ENCODE data around the gene NID1. TPM values are rescaled to one million over a fixed set of nuclear protein-coding genes. Genes with fewer than 3 reads are reported as not detected.

The NID1 gene
- total RNA-seq, 2 experiments from 2014 or later: not detected

DNA sequence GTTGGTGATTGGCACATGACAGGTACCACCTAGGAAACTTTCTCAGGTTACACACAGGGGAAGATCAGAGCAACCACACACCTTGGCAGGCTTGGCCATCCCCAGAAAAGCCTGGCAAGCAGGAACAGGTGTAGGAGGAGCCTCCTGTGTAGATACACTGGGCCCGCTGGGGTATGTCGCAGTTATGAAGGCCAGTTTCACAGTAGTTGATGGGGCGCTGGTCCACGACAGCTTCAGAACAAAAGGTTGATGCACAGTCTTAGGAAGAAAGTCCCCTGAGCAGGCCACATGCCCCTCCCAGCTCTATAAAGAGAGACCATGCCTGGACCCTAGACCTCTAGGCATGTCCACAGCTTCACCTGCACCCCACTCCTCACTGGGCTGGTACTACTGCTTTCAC is 51.6 kb downstream of the NID1 start:
- Histone ChIP-seq H3K9me3 (ENCODE audit: low read length) (no peaks in the 10 kb centered on the region), H3K4me3 (ENCODE audit: low read depth, low read length, poor library complexity, severe bottlenecking) (no peak overlapping the region), H3K79me2 (ENCODE audit: insufficient read depth, low read depth, low read length) (no peaks in the 10 kb centered on the region), H3K4me1 (ENCODE audit: insufficient read depth, low read length, poor library complexity, severe bottlenecking) (no peaks in the 10 kb centered on the region), H3K4me2 (ENCODE audit: low read length) (no peak overlapping the region), H3K27ac (ENCODE audit: low read depth, low read length, poor library complexity, severe bottlenecking) (no peak overlapping the region), H2AFZ (ENCODE audit: low read length) (no peak overlapping the region), H3K9me2 (ENCODE audit: insufficient read depth, low read length) (no peaks in the 10 kb centered on the region), H4K20me1 (ENCODE audit: insufficient read depth, low read length) (no peaks in the 10 kb centered on the region), H3K36me3 (ENCODE audit: insufficient read depth, low read length) (no peaks in the 10 kb centered on the region)
- no peak for TF ChIP-seq EZH2phosphoT487 (IDR thresholded peaks at IDR 0.05; ENCODE audit: borderline replicate concordance, low read depth, low read length)
- TF ChIP-seq, protein P1, sequence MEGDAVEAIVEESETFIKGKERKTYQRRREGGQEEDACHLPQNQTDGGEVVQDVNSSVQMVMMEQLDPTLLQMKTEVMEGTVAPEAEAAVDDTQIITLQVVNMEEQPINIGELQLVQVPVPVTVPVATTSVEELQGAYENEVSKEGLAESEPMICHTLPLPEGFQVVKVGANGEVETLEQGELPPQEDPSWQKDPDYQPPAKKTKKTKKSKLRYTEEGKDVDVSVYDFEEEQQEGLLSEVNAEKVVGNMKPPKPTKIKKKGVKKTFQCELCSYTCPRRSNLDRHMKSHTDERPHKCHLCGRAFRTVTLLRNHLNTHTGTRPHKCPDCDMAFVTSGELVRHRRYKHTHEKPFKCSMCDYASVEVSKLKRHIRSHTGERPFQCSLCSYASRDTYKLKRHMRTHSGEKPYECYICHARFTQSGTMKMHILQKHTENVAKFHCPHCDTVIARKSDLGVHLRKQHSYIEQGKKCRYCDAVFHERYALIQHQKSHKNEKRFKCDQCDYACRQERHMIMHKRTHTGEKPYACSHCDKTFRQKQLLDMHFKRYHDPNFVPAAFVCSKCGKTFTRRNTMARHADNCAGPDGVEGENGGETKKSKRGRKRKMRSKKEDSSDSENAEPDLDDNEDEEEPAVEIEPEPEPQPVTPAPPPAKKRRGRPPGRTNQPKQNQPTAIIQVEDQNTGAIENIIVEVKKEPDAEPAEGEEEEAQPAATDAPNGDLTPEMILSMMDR (conservative IDR thresholded peaks at IDR 0.05; ENCODE audit: low read length): no peak
- DNase-seq (ENCODE audit: low spot score): no peak
- ChIA-PET CTCF (ENCODE audit: unreplicated experiment) (no interaction called here), POLR2A (no interaction called here)
- intact Hi-C loops (cut with micrococcal nuclease; ENCODE audit: unreplicated experiment): no loop called here
- BruUV-seq (replicated peaks): no TSS peak

- ChIA-PET CTCF (ENCODE audit: unreplicated experiment) (no interaction called here), POLR2A (interaction anchor here (0.5 to 0.6 kb wide), 2 partner anchors 41 to 472 kb away, joined by 3 to 6 read pairs; no protein-coding TSS in a partner anchor)
- DNase-seq (ENCODE audit: low spot score): no peak
- intact Hi-C loops (cut with micrococcal nuclease; ENCODE audit: unreplicated experiment): no loop called here
- H3K27ac ChIP-seq (ENCODE audit: low read depth, low read length, poor library complexity, severe bottlenecking): no peak overlapping the region
- no peak overlapping the region for H3K4me3 ChIP-seq (ENCODE audit: low read depth, low read length, poor library complexity, severe bottlenecking)
- TF ChIP-seq, protein P1 (conservative IDR thresholded peaks at IDR 0.05; ENCODE audit: low read length): no peak
- no peak for TF ChIP-seq EZH2phosphoT487 (IDR thresholded peaks at IDR 0.05; ENCODE audit: borderline replicate concordance, low read depth, low read length)
- no peaks in the 10 kb centered on the region for H3K79me2 ChIP-seq (ENCODE audit: insufficient read depth, low read depth, low read length)
- no peaks in the 10 kb centered on the region for H3K36me3 ChIP-seq (ENCODE audit: insufficient read depth, low read length)
- H3K4me1 ChIP-seq (ENCODE audit: insufficient read depth, low read length, poor library complexity, severe bottlenecking): no peaks in the 10 kb centered on the region
- H3K4me2 ChIP-seq (ENCODE audit: low read length): no peak overlapping the region
- H3K9me3 ChIP-seq (ENCODE audit: low read length): no peaks in the 10 kb centered on the region
- H3K9me2 ChIP-seq (ENCODE audit: insufficient read depth, low read length): no peaks in the 10 kb centered on the region
- H4K20me1 ChIP-seq (ENCODE audit: insufficient read depth, low read length): no peaks in the 10 kb centered on the region
- no TSS peak for BruUV-seq (replicated peaks)
- no peak overlapping the region for H2AFZ ChIP-seq (ENCODE audit: low read length)
Measured at GRCh38 chr1:236011641-236012040, 53.2 kb downstream of the NID1 start.

GRCh38 chr1:236010443-236010842 is 54.4 kb downstream of the NID1 start:
- Histone ChIP-seq H3K4me2 (ENCODE audit: low read length) (no peak overlapping the region), H3K9me2 (ENCODE audit: insufficient read depth, low read length) (no peaks in the 10 kb centered on the region), H3K4me1 (ENCODE audit: insufficient read depth, low read length, poor library complexity, severe bottlenecking) (no peaks in the 10 kb centered on the region), H3K27ac (ENCODE audit: low read depth, low read length, poor library complexity, severe bottlenecking) (no peak overlapping the region), H3K9me3 (ENCODE audit: low read length) (no peaks in the 10 kb centered on the region), H3K79me2 (ENCODE audit: insufficient read depth, low read depth, low read length) (no peaks in the 10 kb centered on the region), H4K20me1 (ENCODE audit: insufficient read depth, low read length) (no peaks in the 10 kb centered on the region), H2AFZ (ENCODE audit: low read length) (no peak overlapping the region), H3K4me3 (ENCODE audit: low read depth, low read length, poor library complexity, severe bottlenecking) (no peak overlapping the region), H3K36me3 (ENCODE audit: insufficient read depth, low read length) (no peaks in the 10 kb centered on the region)
- ChIA-PET CTCF (ENCODE audit: unreplicated experiment) (no interaction called here), POLR2A (interaction anchor here (0.6 to 0.7 kb wide), 2 partner anchors 254 to 462 kb away, joined by 3 read pairs; no protein-coding TSS in a partner anchor)
- TF ChIP-seq EZH2phosphoT487 (IDR thresholded peaks at IDR 0.05; ENCODE audit: borderline replicate concordance, low read depth, low read length): no peak
- TF ChIP-seq, protein P1 (conservative IDR thresholded peaks at IDR 0.05; ENCODE audit: low read length): no peak
- intact Hi-C loops (cut with micrococcal nuclease; ENCODE audit: unreplicated experiment): no loop called here
- BruUV-seq (replicated peaks): no TSS peak
- DNase-seq (ENCODE audit: low spot score): no peak

Data from OCI-LY7 (cell line).